SKM-1 treated with dmso at 0.1 percent for 144 hours (cell line): ENCODE measurements around the gene SHISA4.
"Not testable (repeated sequence)": the region's sequence is repeated elsewhere in the genome, so short reads cannot be mapped to it uniquely, and the experiment has no call there.

ENCODE experiments used
- DNase-seq: peaks from one replicate; lab custom pipeline; 2025; ENCODE audit not compliant: unreplicated experiment; lab: John Stamatoyannopoulos, UW

Gene SHISA4

DNA sequence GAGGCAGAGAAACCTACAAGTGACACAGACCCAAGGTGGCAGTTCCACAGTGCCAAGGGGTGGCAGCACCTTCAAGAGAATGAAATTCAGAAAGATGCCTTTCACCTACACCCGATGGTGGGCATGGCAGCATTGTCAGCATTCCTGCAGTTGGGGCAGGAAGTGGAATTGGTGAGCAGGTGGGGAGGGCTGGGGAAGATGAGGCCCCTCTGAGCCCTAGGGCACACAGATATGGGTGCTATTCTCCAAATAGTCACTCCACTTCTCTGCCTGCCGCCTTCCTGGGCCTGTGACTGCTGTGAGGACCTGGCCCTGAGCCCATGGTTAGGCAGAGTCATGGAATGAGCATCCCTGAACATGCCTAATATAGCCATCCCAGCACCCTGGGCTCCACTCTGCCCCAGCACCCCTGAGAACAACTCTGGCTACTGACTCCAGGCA is 8.3 kb downstream of the SHISA4 start:
- no peak for DNase-seq

DNA sequence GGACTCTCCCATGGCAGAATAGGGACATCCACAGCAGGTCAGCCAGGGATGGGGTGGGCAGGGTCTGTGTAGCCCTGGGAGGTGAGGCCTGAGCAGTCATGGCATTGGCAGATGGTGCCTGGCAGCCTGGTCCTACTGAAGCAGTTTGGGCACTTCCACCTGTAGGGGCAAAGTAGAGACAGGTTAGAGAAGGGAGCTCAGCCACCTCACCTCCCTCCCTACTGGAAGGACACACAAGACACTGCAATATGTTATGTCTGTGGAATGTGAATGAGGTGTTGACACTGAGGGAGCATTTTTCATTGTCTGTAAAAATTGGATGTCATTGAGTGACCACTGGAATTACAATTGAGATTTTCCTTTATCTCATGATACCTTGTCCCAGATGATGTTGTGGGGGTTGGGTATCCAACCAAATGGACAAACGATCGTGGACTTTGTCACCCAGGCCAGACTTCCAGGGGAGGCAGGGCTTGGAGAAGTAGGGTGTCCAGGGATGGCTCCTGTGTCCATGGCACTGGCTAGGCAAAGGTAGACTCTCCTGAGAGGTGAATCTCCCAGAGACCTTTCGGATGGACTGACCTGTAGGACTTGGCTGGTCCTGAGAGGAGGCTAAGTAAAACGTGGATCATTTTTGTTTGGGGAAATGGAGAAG is 9.7 kb downstream of the SHISA4 start:
- DNase-seq, result no peak

- no peak for DNase-seq
These were observed 10.3 kb downstream of the SHISA4 start for GRCh38 chr1:201898992-201899391.

GRCh38 chr1:201899683-201900429 is 11.2 kb downstream of the SHISA4 start:
- DNase-seq, result no peak

DNA sequence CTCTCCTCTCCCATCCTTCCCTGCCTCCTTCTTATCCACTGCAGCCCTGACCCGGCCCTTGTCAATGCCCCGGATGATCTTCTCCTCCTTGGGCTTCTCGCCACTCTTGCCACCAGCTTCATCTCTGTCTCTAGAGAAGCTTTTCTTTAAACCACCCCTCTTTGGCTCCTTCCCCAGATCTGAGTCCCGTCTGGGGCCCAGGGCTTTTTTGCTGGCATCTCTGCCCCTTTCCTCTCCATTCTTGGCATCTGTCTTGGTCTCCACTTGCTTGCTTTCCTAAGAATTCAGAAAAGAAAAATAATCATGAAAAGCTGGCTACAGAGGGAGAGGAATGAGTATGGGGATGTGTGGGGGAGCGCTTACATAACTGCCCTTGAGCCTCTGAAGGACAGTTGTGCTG is 11.8 kb downstream of the SHISA4 start:
- no peak for DNase-seq

DNA sequence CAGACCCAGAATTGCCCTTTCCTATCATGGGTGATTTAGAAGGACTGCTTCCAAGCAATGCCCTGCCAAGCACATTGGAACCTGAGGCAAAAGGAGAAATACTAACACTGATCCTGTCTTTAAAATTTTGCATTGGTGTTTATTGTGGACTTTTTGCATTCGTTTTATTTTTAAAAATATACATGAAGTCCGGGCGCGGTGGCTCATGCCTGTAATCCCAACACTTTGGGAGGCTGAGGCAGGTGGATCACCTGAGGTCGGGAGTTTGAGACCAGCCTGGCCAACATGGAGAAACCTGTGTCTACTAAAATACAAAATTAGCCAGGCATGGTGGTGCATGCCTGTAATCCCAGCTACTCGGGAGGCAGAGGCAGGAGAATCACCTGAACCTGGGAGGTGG is 12.3 kb downstream of the SHISA4 start:
- DNase-seq, result not testable (repeated sequence)

DNA sequence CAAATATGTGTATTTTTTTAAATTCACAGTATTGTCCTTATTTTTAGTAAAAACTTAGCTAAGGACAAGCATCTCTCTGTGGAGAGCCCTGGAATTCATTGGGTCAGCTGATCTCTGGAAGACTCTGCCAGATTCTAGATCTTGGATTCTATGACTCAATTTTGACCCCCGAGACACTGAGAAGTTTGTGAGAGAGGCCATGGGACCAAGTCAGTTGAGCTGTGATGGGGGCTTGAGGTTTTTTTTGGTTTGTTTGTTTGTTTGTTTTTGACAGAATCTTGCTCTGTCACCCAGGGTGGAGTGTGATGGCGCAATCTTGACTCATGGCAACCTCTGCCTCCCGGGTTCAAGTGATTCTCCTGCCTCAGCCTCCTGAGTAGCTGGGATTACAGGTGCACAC is 13.5 kb downstream of the SHISA4 start:
- no peak for DNase-seq

DNA sequence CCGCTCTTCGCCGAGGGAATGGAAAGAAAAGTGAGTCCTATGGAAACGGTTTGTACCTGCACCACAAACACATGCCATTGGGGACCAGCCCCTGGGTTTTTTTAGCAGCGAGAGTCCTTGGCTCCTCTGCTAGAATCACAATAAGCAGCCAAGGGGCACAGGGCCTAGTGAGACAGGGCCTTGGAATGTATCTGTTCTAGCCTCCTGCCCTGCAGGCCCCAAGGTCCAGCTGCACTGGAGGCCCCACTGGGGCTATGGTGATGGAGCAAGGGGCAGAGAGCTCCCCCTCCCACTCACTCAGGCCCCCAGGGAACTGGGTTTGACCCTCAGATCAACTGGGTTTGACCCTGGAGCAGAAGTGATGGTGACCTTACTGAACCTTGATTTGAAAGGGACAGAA is 14.4 kb downstream of the SHISA4 start:
- DNase-seq, result no peak

GRCh38 chr1:201904579-201904978 is 15.9 kb downstream of the SHISA4 start:
- DNase-seq, result no peak

DNA sequence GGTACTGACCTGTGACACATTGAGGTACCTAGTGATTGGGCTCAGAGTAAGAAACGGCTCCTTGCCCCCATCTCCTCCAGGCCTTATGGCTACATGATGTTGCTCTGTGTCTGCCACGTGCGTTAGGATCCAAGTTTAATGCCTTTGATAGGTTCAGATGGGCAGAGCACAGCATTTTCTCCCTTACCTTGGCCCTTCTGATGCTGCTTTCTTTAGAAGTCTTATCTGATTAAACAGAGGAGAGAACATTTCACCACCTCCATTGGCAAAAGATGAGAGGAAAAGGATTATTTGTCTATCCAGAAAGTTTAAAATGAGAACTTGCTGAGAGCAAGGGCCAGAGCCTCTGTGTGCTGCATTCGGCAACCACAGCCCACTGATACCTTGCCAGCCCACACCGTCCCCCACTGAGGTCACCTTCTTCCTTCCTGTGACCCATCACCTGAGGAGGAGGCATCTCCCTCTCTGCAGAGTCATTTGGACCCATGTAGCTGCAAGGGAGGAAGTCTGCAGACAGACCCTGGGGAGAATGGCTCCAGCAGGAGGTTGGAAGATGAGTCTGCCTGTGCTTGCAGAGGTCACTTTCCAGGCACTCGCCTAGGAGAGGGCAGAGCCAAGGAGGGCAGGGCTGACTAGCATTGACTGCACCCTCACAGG is 16.7 kb downstream of the SHISA4 start:
- no peak for DNase-seq

- DNase-seq, result no peak
These were observed 17.6 kb downstream of the SHISA4 start for GRCh38 chr1:201906336-201906735.

GRCh38 chr1:201907621-201908020 is 18.9 kb downstream of the SHISA4 start:
- DNase-seq, result no peak

- no peak for DNase-seq
These were observed 23.3 kb downstream of the SHISA4 start for GRCh38 chr1:201911826-201912571.

- DNase-seq, result no peak
These were observed 24.1 kb downstream of the SHISA4 start for GRCh38 chr1:201912832-201913231.

DNA sequence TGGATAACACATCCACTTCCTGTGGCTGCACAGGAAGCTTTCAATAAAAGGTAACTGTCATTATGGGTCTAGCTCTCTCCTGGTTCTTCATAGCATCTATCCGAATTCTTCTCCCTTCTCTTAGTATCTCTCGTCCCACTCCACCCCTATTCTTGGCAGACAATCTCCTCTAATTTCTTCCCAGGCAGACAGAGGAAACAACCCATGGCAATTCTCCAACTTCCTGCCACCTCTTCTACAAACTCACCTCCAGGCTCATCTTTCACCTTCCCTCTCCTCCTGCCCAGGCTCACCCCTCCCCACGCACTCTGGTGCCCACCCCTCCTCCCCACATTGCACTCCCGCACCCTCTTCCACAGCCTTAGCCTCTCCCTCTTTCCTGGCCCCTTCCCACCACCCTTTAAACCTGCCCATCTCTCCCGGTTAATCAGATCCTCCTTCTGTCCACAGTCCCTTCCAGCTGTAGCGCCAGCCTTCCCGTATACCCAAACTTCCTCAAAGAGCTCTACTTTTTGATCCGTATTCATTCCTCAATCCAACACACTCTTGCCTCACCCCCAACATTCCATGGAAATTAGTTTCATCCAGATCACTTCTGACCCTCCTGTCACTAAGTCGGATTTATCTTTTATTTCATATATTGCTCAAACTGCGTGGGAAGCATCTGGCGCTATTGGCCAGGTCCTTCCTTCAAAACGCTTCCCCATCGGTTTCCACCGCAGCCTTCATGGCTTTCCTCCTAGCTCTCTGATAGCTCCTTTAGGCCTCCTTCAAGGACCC is 25.9 kb downstream of the SHISA4 start:
- no peak for DNase-seq

GRCh38 chr1:201916649-201917249 is 28.1 kb downstream of the SHISA4 start:
- DNase-seq, result no peak

DNA sequence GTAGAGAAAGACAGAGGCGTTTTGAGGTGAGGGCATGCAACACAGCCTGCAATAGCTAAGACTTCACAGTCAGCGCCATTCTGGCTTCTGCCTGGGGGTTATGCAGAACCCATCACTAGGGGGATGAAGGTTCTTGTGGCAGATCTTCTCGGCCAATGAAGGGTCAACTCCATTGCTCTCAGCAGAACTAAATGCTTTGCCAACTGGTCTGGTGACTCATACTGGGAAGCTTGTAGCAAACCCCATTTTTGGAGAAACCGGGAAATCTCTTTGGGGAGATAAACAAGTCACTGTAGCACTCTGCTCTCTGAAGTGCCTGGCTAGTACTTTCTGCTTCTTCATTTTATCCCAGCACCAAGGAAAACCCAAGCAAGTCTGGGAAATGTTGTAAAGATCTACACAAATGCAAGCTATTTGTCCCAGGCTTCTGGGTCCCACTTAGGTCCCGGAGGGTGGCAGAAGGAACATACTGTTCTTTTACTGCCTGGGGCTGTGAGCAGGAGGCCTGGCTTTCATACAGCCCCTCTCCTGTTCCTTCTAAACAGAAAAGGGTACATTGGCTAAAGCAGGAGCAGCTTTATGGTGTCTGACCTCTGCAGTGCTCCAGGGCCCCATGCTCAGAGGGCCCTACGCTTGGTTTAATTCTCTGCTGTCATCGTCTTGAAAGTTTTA is 28.8 kb downstream of the SHISA4 start:
- DNase-seq, result no peak

GRCh38 chr1:201918343-201918742 is 29.6 kb downstream of the SHISA4 start:
- DNase-seq, result no peak

- no peak for DNase-seq
These were observed 33.4 kb downstream of the SHISA4 start for GRCh38 chr1:201921952-201922558.

DNA sequence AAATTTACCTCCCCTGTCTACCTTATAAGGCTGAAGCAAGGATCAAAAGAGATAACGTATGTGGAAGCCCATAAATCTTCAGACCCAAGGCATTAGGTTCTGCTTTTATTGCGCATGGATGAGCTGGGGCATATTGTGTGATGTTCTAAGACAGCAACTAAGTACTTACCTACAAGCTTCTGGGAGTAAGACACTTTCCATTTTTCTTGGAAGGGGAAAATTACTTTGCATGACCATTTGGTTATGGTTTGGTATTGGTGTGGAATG is 36.5 kb downstream of the SHISA4 start:
- DNase-seq, result no peak
